ENCODE data around the gene GPR107.

The GPR107 gene

GRCh38 chr9:130174025-130174424 is 120.3 kb downstream of the GPR107 start:
- no peak for TF ChIP-seq CTCF (IDR thresholded peaks at IDR 0.05; ENCODE audit: extremely low read depth, missing control alignments)
- no peak for DNase-seq (ENCODE audit: low spot score)

GRCh38 chr9:130174920-130175321 is 121.2 kb downstream of the GPR107 start:
- no peak for DNase-seq (ENCODE audit: low spot score)
- no peak for TF ChIP-seq CTCF (IDR thresholded peaks at IDR 0.05; ENCODE audit: extremely low read depth, missing control alignments)

GRCh38 chr9:130175355-130175754 is 121.6 kb downstream of the GPR107 start:
- TF ChIP-seq CTCF (IDR thresholded peaks at IDR 0.05; ENCODE audit: extremely low read depth, missing control alignments): no peak
- no peak for DNase-seq (ENCODE audit: low spot score)

- no peak for DNase-seq (ENCODE audit: low spot score)
- TF ChIP-seq CTCF (IDR thresholded peaks at IDR 0.05; ENCODE audit: extremely low read depth, missing control alignments): no peak
These were observed 123.1 kb downstream of the GPR107 start for GRCh38 chr9:130176760-130177159.

- DNase-seq (ENCODE audit: low spot score): no peak
These were observed 124.4 kb downstream of the GPR107 start for GRCh38 chr9:130177898-130178805.

GRCh38 chr9:130179331-130179907 is 125.7 kb downstream of the GPR107 start:
- no peak for TF ChIP-seq CTCF (IDR thresholded peaks at IDR 0.05; ENCODE audit: extremely low read depth, missing control alignments)
- DNase-seq (ENCODE audit: low spot score): no peak

More at GRCh38 chr9:130177898-130178805, 124.4 kb downstream of the GPR107 start:
- no peak for TF ChIP-seq CTCF (IDR thresholded peaks at IDR 0.05; ENCODE audit: extremely low read depth, missing control alignments)

- no peak for TF ChIP-seq CTCF (IDR thresholded peaks at IDR 0.05; ENCODE audit: extremely low read depth, missing control alignments)
These were observed 126.8 kb downstream of the GPR107 start for GRCh38 chr9:130180516-130180915.

More at GRCh38 chr9:130180516-130180915, 126.8 kb downstream of the GPR107 start:
- no peak for DNase-seq (ENCODE audit: low spot score)

Measured in GM20000 (cell line).